GM12878 (cell line): ENCODE results near the gene CACNA2D1. TPM values are rescaled to one million over a fixed set of nuclear protein-coding genes. Genes with fewer than 3 reads are reported as not detected.

ENCODE experiments used
- ATAC-seq: fragments of 200-7000 bp; cut with Tn5 transposase; 3 replicates; pipeline ENCODE4 v1.9.1; 2020; ENCODE audit warnings: mild to moderate bottlenecking, moderate library complexity
- BruUV-seq: library from RNA; stranded (reverse); fragments of 400-500 nt; replicated peaks from 2 replicates; lab custom pipeline; 2021; lab: Mats Ljungman, UMichigan
- CTCF ChIA-PET: fragments of 300-600 bp; sonication (Branson Sonifier 250); formaldehyde crosslinking; extraction: SDS; loops from one replicate; lab custom pipeline; 2021; ENCODE audit warnings: inconsistent platforms; lab: Yijun Ruan, JAX
- POLR2A ChIA-PET: fragments of 350-600 bp; formaldehyde crosslinking; extraction: SDS; loops from one replicate; lab custom pipeline; 2021; ENCODE audit warnings: inconsistent platforms; lab: Charles Lee
- RAD21 ChIA-PET: fragments of 300-600 bp; sonication (Branson Sonifier 250); formaldehyde crosslinking; loops from one replicate; lab custom pipeline; 2023; ENCODE audit warnings: antibody characterized with exemption; ENCODE audit not compliant: unreplicated experiment; lab: Charles Lee
- SMC1A ChIA-PET: fragments of 300-600 bp; sonication (Branson Sonifier 250); formaldehyde crosslinking; loops from one replicate; lab custom pipeline; 2023; ENCODE audit not compliant: unreplicated experiment, uncharacterized antibody; lab: Charles Lee
- DNase-seq: peaks from one replicate; pipeline ENCODE4 v3.0.0-alpha.2; 2011; ENCODE audit warnings: low read depth, low spot score
- FAIRE-seq: peaks from 3 replicates; lab custom pipeline; 2011; peaks lifted over from hg19 to GRCh38; lab: Jason Lieb, UNC
- H2AFZ ChIP-seq: 2 replicates; pipeline ENCODE4 v1.6.0; 2011; ENCODE audit warnings: low read depth, low read length, control low read depth; ENCODE audit not compliant: control insufficient read depth
- H3K27ac ChIP-seq: 2 replicates; pipeline ENCODE4 v1.5.1; 2011; ENCODE audit warnings: control low read depth; ENCODE audit not compliant: control insufficient read depth, insufficient read depth
- H3K27me3 ChIP-seq, 2 experiments: replicated peaks in 1 of 2; 2 replicates each; pipeline versions ENCODE4 v1.6.0 to v1.6.1; 2011; ENCODE audit warnings: low read length in 1 of 2; ENCODE audit not compliant: control insufficient read depth in 2 of 2, insufficient read depth in 2 of 2
- H3K36me3 ChIP-seq, 2 experiments: 2 replicates each; pipeline ENCODE4 v1.5.1; 2011; ENCODE audit warnings: low read length in 1 of 2; ENCODE audit not compliant: control insufficient read depth in 2 of 2, insufficient read depth in 2 of 2
- H3K4me1 ChIP-seq: 2 replicates; pipeline ENCODE4 v1.6.1; 2011; ENCODE audit warnings: mild to moderate bottlenecking, low read length, moderate library complexity, mixed read lengths; ENCODE audit not compliant: control insufficient read depth, insufficient read depth
- H3K4me2 ChIP-seq: 2 replicates; pipeline ENCODE4 v1.6.0; 2011; ENCODE audit warnings: control low read depth; ENCODE audit not compliant: control insufficient read depth, insufficient read depth
- H3K4me3 ChIP-seq: fragments of 200-600 bp; sonication (generic); 2 replicates; pipeline ENCODE4 v1.5.1; 2016
- H3K79me2 ChIP-seq: 2 replicates; pipeline ENCODE4 v1.6.0; 2011; ENCODE audit warnings: low read length; ENCODE audit not compliant: control insufficient read depth, insufficient read depth
- H3K9ac ChIP-seq: 2 replicates; pipeline ENCODE4 v1.8.0; 2011; ENCODE audit warnings: low read length, control low read depth, mixed read lengths; ENCODE audit not compliant: control insufficient read depth, insufficient read depth
- H3K9me3 ChIP-seq: replicated peaks from 3 replicates; pipeline ENCODE4 v1.5.1; 2011; ENCODE audit warnings: mild to moderate bottlenecking, low read length; ENCODE audit not compliant: control insufficient read depth, insufficient read depth
- H4K20me1 ChIP-seq: 2 replicates; pipeline ENCODE4 v1.6.0; 2011; ENCODE audit not compliant: control insufficient read depth, insufficient read depth
- CREM ChIP-seq: IDR thresholded peaks from 2 replicates; pipeline ENCODE4 v1.6.1; 2014; ENCODE audit warnings: antibody characterized with exemption, low read depth
- GATAD2B ChIP-seq: fragments of 450-650 bp; conservative IDR thresholded peaks from 2 replicates; pipeline ENCODE4 v1.6.1; 2017; ENCODE audit warnings: low read depth, mild to moderate bottlenecking, moderate library complexity
- TCF12 ChIP-seq: IDR thresholded peaks from 2 replicates; pipeline ENCODE4 v1.6.1; 2011; ENCODE audit warnings: low read depth, mild to moderate bottlenecking, low read length
- ZNF622 ChIP-seq: fragments of 450-650 bp; IDR thresholded peaks from 2 replicates; pipeline ENCODE4 v1.6.1; 2017; ENCODE audit warnings: mild to moderate bottlenecking, inconsistent platforms
- WGBS: methylation state at CpG from one replicate; pipeline ENCODE4 v1.1.6; 2016; ENCODE audit warnings: low lambda C conversion rate; ENCODE audit not compliant: insufficient replicate concordance, insufficient coverage; ENCODE audit errors: missing lambda C conversion rate; 5-methylcytosine and 5-hydroxymethylcytosine counted together
- in situ Hi-C: fragments of 300-500 bp; cut with MboI; formaldehyde crosslinking; loops from 9 replicates; pipeline ENCODE4 v1.14.3; 2018; ENCODE audit warnings: mixed read lengths
- intact Hi-C: fragments of 100-400 bp; cut with micrococcal nuclease; formaldehyde crosslinking; loops from one replicate; pipeline ENCODE4 v1.14.2; 2022; ENCODE audit not compliant: unreplicated experiment
- polyA plus RNA-seq, 11 experiments: library from polyadenylated mRNA; depleted of rRNA in 4 of 11; unstranded in 6 of 11; stranded (reverse) in 5 of 11; fragments of >200 nt; fragmentation: Nextera tagmentation in 4 of 11; fragmentation: Illumina TruSeq in 1 of 11; extraction: Ambion mirVana in 4 of 11; extraction: Trizol in 1 of 11; gene quantifications; 1 replicate in 1 of 11; 2 replicates in 10 of 11; pipeline versions ENCODE4 v1.2.1 to v1.2.3, GENCODE V29; 2011 to 2016; ENCODE audit warnings: inconsistent platforms in 2 of 11, missing spikeins in 2 of 11, low read depth in 1 of 11
- total RNA-seq, 4 experiments: library from RNA; depleted of rRNA in 3 of 4; stranded (reverse); fragments of >200 nt in 3 of 4; fragmentation: Illumina TruSeq in 1 of 4; extraction: Trizol in 1 of 4; gene quantifications; 2 replicates each; pipeline versions ENCODE4 v1.2.1 to v1.2.3, GENCODE V29; 2013 to 2021
- TF ChIP-seq, protein P1 (sequence below): fragments of 450-650 bp; IDR thresholded peaks from 2 replicates; pipeline ENCODE4 v1.6.1; 2016; ENCODE audit warnings: mild to moderate bottlenecking
- TF ChIP-seq, protein P2 (sequence below): IDR thresholded peaks from 2 replicates; pipeline ENCODE4 v1.6.1; 2011; ENCODE audit warnings: borderline replicate concordance, low read depth, mild to moderate bottlenecking, moderate library complexity, low read length; ENCODE audit not compliant: insufficient read depth, poor library complexity, severe bottlenecking
- TF ChIP-seq, protein P3 (sequence below): fragments of 450-650 bp; IDR thresholded peaks from 2 replicates; pipeline ENCODE4 v1.6.1; 2017; ENCODE audit warnings: mild to moderate bottlenecking, low read depth, inconsistent platforms; ENCODE audit not compliant: poor library complexity, severe bottlenecking
- TF ChIP-seq, protein P4 (sequence below): fragments of 450-650 bp; IDR thresholded peaks from 2 replicates; pipeline ENCODE4 v1.6.1; 2018; ENCODE audit warnings: borderline replicate concordance, mild to moderate bottlenecking; ENCODE audit not compliant: partially characterized antibody
- TF ChIP-seq, protein P5 (sequence below): fragments of 450-650 bp; IDR thresholded peaks from 2 replicates; pipeline ENCODE4 v1.6.1; 2017; ENCODE audit warnings: mild to moderate bottlenecking

CACNA2D1 gene
- total and polyA plus RNA-seq, 10 of the 15 experiments (the other 5 are each of a cell fraction or from before 2014, with no cell fraction given), result 0.14 to 14.8 (median 0.97) TPM

DNA sequence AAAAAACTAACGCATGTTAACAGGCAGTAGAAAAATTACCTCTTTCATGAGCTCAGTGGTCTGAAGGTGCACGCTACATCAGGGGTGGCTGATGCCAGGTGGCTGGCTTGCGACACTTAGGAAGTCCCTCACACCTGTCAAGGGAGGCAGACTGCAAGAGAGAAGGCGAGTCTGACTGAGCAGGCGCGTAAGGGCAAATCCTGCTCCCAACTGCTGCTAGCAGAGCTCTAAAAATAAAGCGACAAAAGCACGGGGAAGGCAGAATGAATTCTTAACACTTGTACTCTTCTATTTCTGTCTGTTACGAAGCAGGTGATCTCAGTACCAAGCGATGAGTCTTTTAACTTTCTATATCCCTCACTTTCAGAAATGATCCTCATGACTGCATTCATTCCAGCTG lies 33.1 kb downstream of the CACNA2D1 start:
- SMC1A ChIA-PET, result interaction anchor here (0.7 to 4.4 kb wide), 14 partner anchors 9 to 70 kb away, joined by 3 to 36 read pairs (median 4); no protein-coding TSS in a partner anchor
- BruUV-seq, result no TSS peak
- POLR2A ChIA-PET, result interaction anchor here (0.5 to 3.3 kb wide), 6 partner anchors 15 to 178 kb away, joined by 3 to 14 read pairs (median 4); no protein-coding TSS in a partner anchor
- Histone ChIP-seq H3K9ac (no peak overlapping the region), H3K27ac (no peak overlapping the region), H3K4me2 (no peak overlapping the region), H3K27me3 (no peaks in the 10 kb centered on the region), H3K9me3 (no peaks in the 10 kb centered on the region), H3K36me3 (no peaks in the 10 kb centered on the region), H3K4me1 (no peaks in the 10 kb centered on the region), H2AFZ (no peak overlapping the region), H3K4me3 (no peak overlapping the region), H4K20me1 (no peaks in the 10 kb centered on the region), H3K79me2 (no peaks in the 10 kb centered on the region)
- no peak for DNase-seq
- peak; percentile 5; the same call in 1 of the 3 replicates for ATAC-seq
- no peak for FAIRE-seq
- intact Hi-C loops, result no loop called here
- CTCF ChIA-PET, result interaction anchor here (0.8 to 1.3 kb wide), 5 partner anchors 15 to 161 kb away, joined by 3 to 4 read pairs (median 3); no protein-coding TSS in a partner anchor
- TF ChIP-seq, protein P1, sequence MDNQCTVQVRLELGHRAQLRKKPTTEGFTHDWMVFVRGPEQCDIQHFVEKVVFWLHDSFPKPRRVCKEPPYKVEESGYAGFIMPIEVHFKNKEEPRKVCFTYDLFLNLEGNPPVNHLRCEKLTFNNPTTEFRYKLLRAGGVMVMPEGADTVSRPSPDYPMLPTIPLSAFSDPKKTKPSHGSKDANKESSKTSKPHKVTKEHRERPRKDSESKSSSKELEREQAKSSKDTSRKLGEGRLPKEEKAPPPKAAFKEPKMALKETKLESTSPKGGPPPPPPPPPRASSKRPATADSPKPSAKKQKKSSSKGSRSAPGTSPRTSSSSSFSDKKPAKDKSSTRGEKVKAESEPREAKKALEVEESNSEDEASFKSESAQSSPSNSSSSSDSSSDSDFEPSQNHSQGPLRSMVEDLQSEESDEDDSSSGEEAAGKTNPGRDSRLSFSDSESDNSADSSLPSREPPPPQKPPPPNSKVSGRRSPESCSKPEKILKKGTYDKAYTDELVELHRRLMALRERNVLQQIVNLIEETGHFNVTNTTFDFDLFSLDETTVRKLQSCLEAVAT, result peak; percentile 45; the same call in 1 of the 2 replicates
- TF ChIP-seq, protein P2, sequence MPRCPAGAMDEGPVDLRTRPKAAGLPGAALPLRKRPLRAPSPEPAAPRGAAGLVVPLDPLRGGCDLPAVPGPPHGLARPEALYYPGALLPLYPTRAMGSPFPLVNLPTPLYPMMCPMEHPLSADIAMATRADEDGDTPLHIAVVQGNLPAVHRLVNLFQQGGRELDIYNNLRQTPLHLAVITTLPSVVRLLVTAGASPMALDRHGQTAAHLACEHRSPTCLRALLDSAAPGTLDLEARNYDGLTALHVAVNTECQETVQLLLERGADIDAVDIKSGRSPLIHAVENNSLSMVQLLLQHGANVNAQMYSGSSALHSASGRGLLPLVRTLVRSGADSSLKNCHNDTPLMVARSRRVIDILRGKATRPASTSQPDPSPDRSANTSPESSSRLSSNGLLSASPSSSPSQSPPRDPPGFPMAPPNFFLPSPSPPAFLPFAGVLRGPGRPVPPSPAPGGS, result no peak
- TF ChIP-seq, protein P3, sequence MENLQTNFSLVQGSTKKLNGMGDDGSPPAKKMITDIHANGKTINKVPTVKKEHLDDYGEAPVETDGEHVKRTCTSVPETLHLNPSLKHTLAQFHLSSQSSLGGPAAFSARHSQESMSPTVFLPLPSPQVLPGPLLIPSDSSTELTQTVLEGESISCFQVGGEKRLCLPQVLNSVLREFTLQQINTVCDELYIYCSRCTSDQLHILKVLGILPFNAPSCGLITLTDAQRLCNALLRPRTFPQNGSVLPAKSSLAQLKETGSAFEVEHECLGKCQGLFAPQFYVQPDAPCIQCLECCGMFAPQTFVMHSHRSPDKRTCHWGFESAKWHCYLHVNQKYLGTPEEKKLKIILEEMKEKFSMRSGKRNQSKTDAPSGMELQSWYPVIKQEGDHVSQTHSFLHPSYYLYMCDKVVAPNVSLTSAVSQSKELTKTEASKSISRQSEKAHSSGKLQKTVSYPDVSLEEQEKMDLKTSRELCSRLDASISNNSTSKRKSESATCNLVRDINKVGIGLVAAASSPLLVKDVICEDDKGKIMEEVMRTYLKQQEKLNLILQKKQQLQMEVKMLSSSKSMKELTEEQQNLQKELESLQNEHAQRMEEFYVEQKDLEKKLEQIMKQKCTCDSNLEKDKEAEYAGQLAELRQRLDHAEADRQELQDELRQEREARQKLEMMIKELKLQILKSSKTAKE, result no peak
- TF ChIP-seq, protein P4, sequence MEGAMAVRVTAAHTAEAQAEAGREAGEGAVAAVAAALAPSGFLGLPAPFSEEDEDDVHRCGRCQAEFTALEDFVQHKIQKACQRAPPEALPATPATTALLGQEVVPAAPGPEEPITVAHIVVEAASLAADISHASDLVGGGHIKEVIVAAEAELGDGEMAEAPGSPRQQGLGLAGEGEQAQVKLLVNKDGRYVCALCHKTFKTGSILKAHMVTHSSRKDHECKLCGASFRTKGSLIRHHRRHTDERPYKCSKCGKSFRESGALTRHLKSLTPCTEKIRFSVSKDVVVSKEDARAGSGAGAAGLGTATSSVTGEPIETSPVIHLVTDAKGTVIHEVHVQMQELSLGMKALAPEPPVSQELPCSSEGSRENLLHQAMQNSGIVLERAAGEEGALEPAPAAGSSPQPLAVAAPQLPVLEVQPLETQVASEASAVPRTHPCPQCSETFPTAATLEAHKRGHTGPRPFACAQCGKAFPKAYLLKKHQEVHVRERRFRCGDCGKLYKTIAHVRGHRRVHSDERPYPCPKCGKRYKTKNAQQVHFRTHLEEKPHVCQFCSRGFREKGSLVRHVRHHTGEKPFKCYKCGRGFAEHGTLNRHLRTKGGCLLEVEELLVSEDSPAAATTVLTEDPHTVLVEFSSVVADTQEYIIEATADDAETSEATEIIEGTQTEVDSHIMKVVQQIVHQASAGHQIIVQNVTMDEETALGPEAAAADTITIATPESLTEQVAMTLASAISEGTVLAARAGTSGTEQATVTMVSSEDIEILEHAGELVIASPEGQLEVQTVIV, result no peak
- TF ChIP-seq CREM (no peak), TCF12 (no peak), ZNF622 (no peak), GATAD2B (0 out of 2 replicates have a peak, but pooled peaks have one; percentile 17)
- TF ChIP-seq, protein P5, sequence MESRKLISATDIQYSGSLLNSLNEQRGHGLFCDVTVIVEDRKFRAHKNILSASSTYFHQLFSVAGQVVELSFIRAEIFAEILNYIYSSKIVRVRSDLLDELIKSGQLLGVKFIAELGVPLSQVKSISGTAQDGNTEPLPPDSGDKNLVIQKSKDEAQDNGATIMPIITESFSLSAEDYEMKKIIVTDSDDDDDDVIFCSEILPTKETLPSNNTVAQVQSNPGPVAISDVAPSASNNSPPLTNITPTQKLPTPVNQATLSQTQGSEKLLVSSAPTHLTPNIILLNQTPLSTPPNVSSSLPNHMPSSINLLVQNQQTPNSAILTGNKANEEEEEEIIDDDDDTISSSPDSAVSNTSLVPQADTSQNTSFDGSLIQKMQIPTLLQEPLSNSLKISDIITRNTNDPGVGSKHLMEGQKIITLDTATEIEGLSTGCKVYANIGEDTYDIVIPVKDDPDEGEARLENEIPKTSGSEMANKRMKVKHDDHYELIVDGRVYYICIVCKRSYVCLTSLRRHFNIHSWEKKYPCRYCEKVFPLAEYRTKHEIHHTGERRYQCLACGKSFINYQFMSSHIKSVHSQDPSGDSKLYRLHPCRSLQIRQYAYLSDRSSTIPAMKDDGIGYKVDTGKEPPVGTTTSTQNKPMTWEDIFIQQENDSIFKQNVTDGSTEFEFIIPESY, result 0 out of 2 replicates have a peak, but pooled peaks have one; percentile 10
- RAD21 ChIA-PET, result interaction anchor here (0.8 to 4.6 kb wide), 6 partner anchors 13 to 63 kb away, joined by 3 to 19 read pairs (median 4); no protein-coding TSS in a partner anchor
- in situ Hi-C loops, result no loop called here
- 60% methylated on average over 10 of the region's 10 CpGs for WGBS
